Measurements from ENCODE around the gene IGFL4. TPM values are rescaled to one million over a fixed set of nuclear protein-coding genes. Genes with fewer than 3 reads are reported as not detected.

The IGFL4 gene
- total and polyA plus RNA-seq, 10 of the 15 experiments (the other 5 are each of a cell fraction or from before 2014, with no cell fraction given): not detected

DNA sequence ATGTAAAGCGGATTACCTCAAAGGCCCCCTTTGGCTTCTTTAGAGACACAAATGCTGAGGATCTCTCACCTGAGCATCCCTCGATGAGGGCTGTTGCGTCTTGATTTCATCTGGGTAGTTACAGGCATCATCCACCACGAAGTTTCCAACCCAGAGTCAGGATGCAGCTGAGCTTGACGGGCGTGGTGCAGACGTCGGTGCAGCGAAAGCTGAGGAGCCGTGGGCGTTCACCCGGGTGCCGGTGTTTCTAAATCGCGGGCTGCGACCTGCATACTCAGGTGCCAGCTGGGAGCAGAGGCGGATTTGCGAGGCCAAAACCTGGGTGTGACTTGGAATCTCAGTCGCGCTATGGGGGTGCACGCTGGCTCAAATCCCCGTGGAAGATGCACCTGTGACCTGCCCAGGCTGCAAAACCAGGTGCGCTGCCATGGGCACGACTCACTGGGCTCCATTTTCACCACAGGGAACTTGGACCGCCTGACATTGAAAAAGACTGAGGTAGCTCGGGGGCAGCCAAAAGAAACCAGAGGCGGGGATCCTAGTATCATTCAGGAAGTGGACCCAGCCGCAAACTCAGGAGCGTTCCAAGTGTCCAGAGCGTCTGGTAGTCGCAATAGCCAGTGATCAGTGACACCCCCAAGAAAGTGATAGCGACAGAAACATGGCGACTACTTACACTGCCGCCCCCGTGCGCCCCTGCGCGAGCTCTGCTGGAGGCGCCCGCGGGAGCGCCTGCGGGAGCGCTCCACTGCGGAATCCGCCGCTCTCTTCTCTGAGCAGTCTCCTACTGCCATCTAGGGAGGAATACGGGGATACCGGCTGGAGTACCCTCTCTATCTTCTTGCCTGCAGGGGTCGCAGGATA is 36.4 kb upstream of the IGFL4 start:
- CTCF ChIA-PET: interaction anchor here (1.1 to 8.0 kb wide), 4 partner anchors 111 to 308 kb away, joined by 4 to 105 read pairs (median 5); partner anchors contain the start of gene SIX5
- no peak overlapping the region for H3K27ac ChIP-seq (ENCODE audit: control insufficient read depth, insufficient read depth)
- POLR2A ChIA-PET: no interaction called here

More for the DNA sequence above, 36.4 kb upstream of the IGFL4 start:
- no peak overlapping the region for H3K4me2 ChIP-seq (ENCODE audit: control insufficient read depth, insufficient read depth)
- H3K79me2 ChIP-seq (ENCODE audit: control insufficient read depth, insufficient read depth, low read length): no peaks in the 10 kb centered on the region
- H2AFZ ChIP-seq (ENCODE audit: control insufficient read depth, low read depth, low read length): no peak overlapping the region
- TF ChIP-seq RAD21 (IDR thresholded peaks at IDR 0.05; ENCODE audit: insufficient read depth, low read depth, low read length) (peak; percentile 45; the same call in 1 of the 2 replicates), TAF1 (IDR thresholded peaks at IDR 0.05; ENCODE audit: borderline replicate concordance, low read depth, low read length) (no peak), YY1 (IDR thresholded peaks at IDR 0.05; ENCODE audit: low read depth, low read length) (0 out of 2 replicates have a peak, but pooled peaks have one; percentile 7), CTCF (IDR thresholded peaks at IDR 0.05 in 2 of 3, conservative IDR thresholded peaks at IDR 0.05 in 1 of 3; ENCODE audit: control insufficient read depth in 2 of 3, extremely low read depth in 1 of 3, insufficient read depth in 1 of 3, low read depth in 3 of 3, low read length in 3 of 3) (peak; percentile 54 to 71 (median 62)), BCL3 (IDR thresholded peaks at IDR 0.05; ENCODE audit: borderline replicate concordance, insufficient read depth, low read depth, low read length, poor library complexity, severe bottlenecking) (no peak), WRNIP1 (IDR thresholded peaks at IDR 0.05; ENCODE audit: borderline replicate concordance, low read depth, low read length) (no peak), ASH2L (IDR thresholded peaks at IDR 0.05; ENCODE audit: borderline replicate concordance, low read depth) (no peak), SMC3 (IDR thresholded peaks at IDR 0.05; ENCODE audit: borderline replicate concordance, low read length) (peak; percentile 35; the same call in 1 of the 2 replicates), JUND (IDR thresholded peaks at IDR 0.05; ENCODE audit: low read depth, low read length) (no peak), PAX5 (IDR thresholded peaks at IDR 0.05; ENCODE audit: borderline replicate concordance, low read depth, low read length) (peak; percentile 25; the same call in 1 of the 2 replicates), TCF7 (IDR thresholded peaks at IDR 0.05; ENCODE audit: borderline replicate concordance) (no peak)
- TF ChIP-seq, protein P1, sequence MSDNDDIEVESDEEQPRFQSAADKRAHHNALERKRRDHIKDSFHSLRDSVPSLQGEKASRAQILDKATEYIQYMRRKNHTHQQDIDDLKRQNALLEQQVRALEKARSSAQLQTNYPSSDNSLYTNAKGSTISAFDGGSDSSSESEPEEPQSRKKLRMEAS (IDR thresholded peaks at IDR 0.05; ENCODE audit: low read depth, low read length): no peak
- TF ChIP-seq, protein P2, sequence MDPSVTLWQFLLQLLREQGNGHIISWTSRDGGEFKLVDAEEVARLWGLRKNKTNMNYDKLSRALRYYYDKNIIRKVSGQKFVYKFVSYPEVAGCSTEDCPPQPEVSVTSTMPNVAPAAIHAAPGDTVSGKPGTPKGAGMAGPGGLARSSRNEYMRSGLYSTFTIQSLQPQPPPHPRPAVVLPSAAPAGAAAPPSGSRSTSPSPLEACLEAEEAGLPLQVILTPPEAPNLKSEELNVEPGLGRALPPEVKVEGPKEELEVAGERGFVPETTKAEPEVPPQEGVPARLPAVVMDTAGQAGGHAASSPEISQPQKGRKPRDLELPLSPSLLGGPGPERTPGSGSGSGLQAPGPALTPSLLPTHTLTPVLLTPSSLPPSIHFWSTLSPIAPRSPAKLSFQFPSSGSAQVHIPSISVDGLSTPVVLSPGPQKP (IDR thresholded peaks at IDR 0.05; ENCODE audit: low read depth, low read length): no peak
- DNase-seq (ENCODE audit: low read depth, low spot score): no peak
- WGBS (ENCODE audit: insufficient coverage, insufficient replicate concordance, low lambda C conversion rate, missing lambda C conversion rate): 27% methylated on average over 50 of the region's 50 CpGs
- H4K20me1 ChIP-seq (ENCODE audit: control insufficient read depth, insufficient read depth): no peaks in the 10 kb centered on the region
- H3K27me3 ChIP-seq (replicated peaks in 1 of 2; ENCODE audit: control insufficient read depth in 2 of 2, insufficient read depth in 2 of 2, low read length in 1 of 2): peaks cover 3 to 9% of the 10 kb centered on the region in 2 experiments; a peak in 3 of 4 replicates
- no peak for FAIRE-seq
- no peaks in the 10 kb centered on the region for H3K9me3 ChIP-seq (replicated peaks; ENCODE audit: control insufficient read depth, insufficient read depth, low read length)
- peak; percentile 87 for ATAC-seq
- H3K4me1 ChIP-seq (ENCODE audit: control insufficient read depth, insufficient read depth, low read length): no peaks in the 10 kb centered on the region
- ChIA-PET SMC1A (ENCODE audit: uncharacterized antibody, unreplicated experiment) (interaction anchor here (1.2 kb wide), 1 partner anchor 127 kb away, joined by 3 read pairs; no protein-coding TSS in a partner anchor), RAD21 (ENCODE audit: unreplicated experiment) (no interaction called here)
- in situ Hi-C loops (cut with MboI): no loop called here
- intact Hi-C loops (cut with micrococcal nuclease; ENCODE audit: unreplicated experiment): loop anchor here (2.0 kb wide), 1 partner anchor 48 kb away; no protein-coding TSS in a partner anchor
- H3K36me3 ChIP-seq (ENCODE audit: control insufficient read depth in 2 of 2, insufficient read depth in 2 of 2, low read length in 1 of 2): no peaks in the 10 kb centered on the region
- no peak overlapping the region for H3K4me3 ChIP-seq
- H3K9ac ChIP-seq (ENCODE audit: control insufficient read depth, insufficient read depth, low read length): no peak overlapping the region
- no TSS peak for BruUV-seq (replicated peaks)

Measured in GM12878 (cell line).